HepG2 (cell line): ENCODE results near the gene CDYL2. TPM values are rescaled to one million over a fixed set of nuclear protein-coding genes. Genes with fewer than 3 reads are reported as not detected.

Source experiments
- ATAC-seq: fragments of 200-7000 bp; cut with Tn5 transposase; 3 replicates; pipeline ENCODE4 v1.9.1; 2020; ENCODE audit warnings: mild to moderate bottlenecking, moderate library complexity
- BruUV-seq: library from RNA; stranded (reverse); fragments of 400-500 nt; replicated peaks from 2 replicates; lab custom pipeline; 2021; lab: Mats Ljungman, UMichigan
- CTCF ChIA-PET: fragments of 300-600 bp; formaldehyde crosslinking; extraction: SDS; loops from one replicate; lab custom pipeline; 2021; ENCODE audit warnings: low total read pairs, inconsistent platforms, low intra/inter-chr PET ratio; lab: Yijun Ruan, JAX
- POLR2A ChIA-PET: fragments of 350-600 bp; sonication (Branson Sonifier 250); formaldehyde crosslinking; loops from one replicate; lab custom pipeline; 2020; ENCODE audit warnings: antibody characterized with exemption, inconsistent platforms; lab: Yijun Ruan, JAX
- DNase-seq: peaks from one replicate; pipeline ENCODE4 v3.0.0-alpha.2; 2015; ENCODE audit warnings: low spot score
- FAIRE-seq: peaks from 3 replicates; lab custom pipeline; 2011; peaks lifted over from hg19 to GRCh38; lab: Jason Lieb, UNC
- H2AFZ ChIP-seq: one replicate; pipeline ENCODE4 v1.6.1; 2011; ENCODE audit warnings: low read length, inconsistent platforms
- H3K27ac ChIP-seq: fragments of 300-600 bp; 3 replicates; pipeline ENCODE4 v1.8.0; 2011; ENCODE audit warnings: mixed run types, mild to moderate bottlenecking, mixed read lengths, low read length, inconsistent platforms; ENCODE audit not compliant: insufficient read depth; ENCODE audit errors: extremely low read length
- H3K27me3 ChIP-seq, 2 experiments: fragments of 200-600 bp in 1 of 2; 2 replicates in 1 of 2; 3 replicates in 1 of 2; pipeline versions ENCODE4 v1.6.0 to v1.8.0; 2011; ENCODE audit warnings: low read length in 2 of 2, mild to moderate bottlenecking in 2 of 2, moderate library complexity in 2 of 2, inconsistent platforms in 1 of 2; ENCODE audit not compliant: insufficient read depth in 2 of 2, control insufficient read depth in 1 of 2
- H3K36me3 ChIP-seq, 2 experiments: fragments of 200-600 bp in 1 of 2; replicated peaks in 1 of 2; 2 replicates in 1 of 2; 3 replicates in 1 of 2; pipeline versions ENCODE4 v1.5.1 to v1.8.0; 2011; ENCODE audit warnings: low read length in 2 of 2, inconsistent platforms in 1 of 2; ENCODE audit not compliant: insufficient read depth in 2 of 2, control insufficient read depth in 1 of 2
- H3K4me1 ChIP-seq: 2 replicates; pipeline ENCODE4 v1.5.1; 2012; ENCODE audit warnings: low read length, inconsistent platforms; ENCODE audit not compliant: insufficient read depth
- H3K4me2 ChIP-seq: 2 replicates; pipeline ENCODE4 v1.6.0; 2011; ENCODE audit warnings: low read depth, low read length, inconsistent platforms
- H3K4me3 ChIP-seq, 3 experiments: fragments of 200-600 bp in 1 of 3; sonication (generic), shearing (Covaris generic) in 1 of 3; replicated peaks in 1 of 3; 2 replicates each; pipeline ENCODE4 v1.5.1; 2011 to 2016; ENCODE audit warnings: low read length in 3 of 3, inconsistent platforms in 2 of 3, low read depth in 2 of 3, mild to moderate bottlenecking in 2 of 3, control low read depth in 1 of 3, mixed read lengths in 1 of 3; ENCODE audit not compliant: insufficient read depth in 1 of 3
- H3K79me2 ChIP-seq: one replicate; pipeline ENCODE4 v1.6.1; 2011; ENCODE audit warnings: low read length, inconsistent platforms; ENCODE audit not compliant: insufficient read depth
- H3K9ac ChIP-seq: 2 replicates; pipeline ENCODE4 v1.6.0; 2011; ENCODE audit warnings: mild to moderate bottlenecking, low read depth, low read length, inconsistent platforms; ENCODE audit not compliant: insufficient read depth
- H3K9me3 ChIP-seq: 2 replicates; pipeline ENCODE4 v1.5.1; 2012; ENCODE audit warnings: mild to moderate bottlenecking, low read length
- H4K20me1 ChIP-seq: 2 replicates; pipeline ENCODE4 v1.6.0; 2011; ENCODE audit warnings: inconsistent platforms, mild to moderate bottlenecking, low read length, moderate library complexity; ENCODE audit not compliant: insufficient read depth
- CCAR2 ChIP-seq: fragments of 200-400 bp; formaldehyde crosslinking; optimal IDR thresholded peaks from 2 replicates; pipeline ENCODE3; 2018; ENCODE audit warnings: low read depth, mild to moderate bottlenecking, low read length, moderate library complexity
- ISL2 ChIP-seq: sonication (generic); formaldehyde crosslinking; IDR thresholded peaks from 2 replicates; pipeline ENCODE4 v1.5.0; 2020; ENCODE audit warnings: missing genetic modification reagents
- NCOA1 ChIP-seq: sonication (generic); formaldehyde crosslinking; IDR thresholded peaks from 2 replicates; pipeline ENCODE4 v1.9.0; 2021; ENCODE audit warnings: missing genetic modification reagents
- SAP130 ChIP-seq: IDR thresholded peaks from 2 replicates; pipeline ENCODE4 v1.6.1; 2016; ENCODE audit warnings: low read depth
- SNAPC5 ChIP-seq: sonication (generic); formaldehyde crosslinking; IDR thresholded peaks from 2 replicates; pipeline ENCODE4 v1.8.1; 2023; ENCODE audit warnings: mild to moderate bottlenecking, missing genetic modification reagents, borderline replicate concordance
- TFDP2 ChIP-seq: sonication (generic); formaldehyde crosslinking; IDR thresholded peaks from 2 replicates; pipeline ENCODE4 v1.4.0; 2020; ENCODE audit warnings: missing genetic modification reagents
- THYN1 ChIP-seq: sonication (generic); formaldehyde crosslinking; IDR thresholded peaks from 2 replicates; pipeline ENCODE4 v1.8.1; 2023; ENCODE audit warnings: low read depth, mild to moderate bottlenecking, moderate library complexity, missing genetic modification reagents, borderline replicate concordance
- TRAFD1 ChIP-seq: sonication (generic); formaldehyde crosslinking; IDR thresholded peaks from 2 replicates; pipeline ENCODE4 v1.5.1; 2020; ENCODE audit warnings: missing genetic modification reagents, mild to moderate bottlenecking, borderline replicate concordance
- ZMAT3 ChIP-seq: sonication (generic); formaldehyde crosslinking; conservative IDR thresholded peaks from 2 replicates; pipeline ENCODE4 v1.7.0; 2021; ENCODE audit warnings: missing genetic modification reagents
- ZNF468 ChIP-seq: sonication (generic); formaldehyde crosslinking; IDR thresholded peaks from 2 replicates; pipeline ENCODE4 v1.8.0; 2022; ENCODE audit warnings: mild to moderate bottlenecking, moderate library complexity, missing genetic modification reagents
- ZNF543 ChIP-seq: sonication (generic); formaldehyde crosslinking; IDR thresholded peaks from 2 replicates; pipeline ENCODE4 v1.4.0; 2020; ENCODE audit warnings: mild to moderate bottlenecking, missing genetic modification reagents
- ZNF672 ChIP-seq: sonication (generic); formaldehyde crosslinking; IDR thresholded peaks from 2 replicates; pipeline ENCODE4 v1.8.1; 2022; ENCODE audit warnings: missing genetic modification reagents
- ZNF775 ChIP-seq: sonication (generic); formaldehyde crosslinking; IDR thresholded peaks from 2 replicates; pipeline ENCODE4 v1.4.0; 2020; ENCODE audit warnings: missing genetic modification reagents, mild to moderate bottlenecking, moderate library complexity, borderline replicate concordance
- WGBS: methylation state at CpG from one replicate; pipeline ENCODE4 v1.1.6; 2017; ENCODE audit warnings: low lambda C conversion rate; 5-methylcytosine and 5-hydroxymethylcytosine counted together
- in situ Hi-C: cut with HindIII; loops from 2 replicates; pipeline ENCODE4 v1.10.0; 2017; ENCODE audit warnings: low pct_unique_long_range_greater_than_20kb; ENCODE audit not compliant: extremely low pct_ligation_motif_present
- intact Hi-C: fragments of 100-400 bp; cut with micrococcal nuclease; formaldehyde crosslinking; loops from one replicate; pipeline ENCODE4 v1.10.0; 2022; ENCODE audit not compliant: unreplicated experiment
- polyA plus RNA-seq, 8 experiments: library from polyadenylated mRNA; depleted of rRNA in 3 of 8; stranded (reverse) in 7 of 8; unstranded in 1 of 8; fragments of >200 nt; fragmentation: Illumina TruSeq in 4 of 8; extraction: Trizol in 4 of 8; gene quantifications; 2 replicates each; pipeline versions ENCODE4 v1.2.1 to v1.2.3, GENCODE V29; 2011 to 2016; ENCODE audit warnings: low read depth in 4 of 8, missing spikeins in 1 of 8, mixed read lengths in 1 of 8; ENCODE audit not compliant: insufficient read depth in 1 of 8
- total RNA-seq, 5 experiments: library from RNA; depleted of rRNA; stranded (reverse); fragments of >200 nt; fragmentation: Illumina TruSeq; extraction: Trizol; gene quantifications; 2 replicates each; pipeline ENCODE4 v1.2.3, GENCODE V29; 2016; ENCODE audit warnings: low read depth in 1 of 5
- TF ChIP-seq, protein P1 (sequence below): sonication (generic); formaldehyde crosslinking; IDR thresholded peaks from 2 replicates; pipeline ENCODE4 v1.8.0; 2023; ENCODE audit warnings: mild to moderate bottlenecking, missing genetic modification reagents
- TF ChIP-seq, protein P2 (sequence below): sonication (generic); formaldehyde crosslinking; IDR thresholded peaks from 2 replicates; pipeline ENCODE4 v1.5.0; 2020; ENCODE audit warnings: mild to moderate bottlenecking, missing genetic modification reagents

Gene CDYL2
- total and polyA plus RNA-seq, 2 of the 13 experiments (the other 11 are each of a cell fraction or from before 2014, with no cell fraction given), result 0.07 to 0.35 TPM

DNA sequence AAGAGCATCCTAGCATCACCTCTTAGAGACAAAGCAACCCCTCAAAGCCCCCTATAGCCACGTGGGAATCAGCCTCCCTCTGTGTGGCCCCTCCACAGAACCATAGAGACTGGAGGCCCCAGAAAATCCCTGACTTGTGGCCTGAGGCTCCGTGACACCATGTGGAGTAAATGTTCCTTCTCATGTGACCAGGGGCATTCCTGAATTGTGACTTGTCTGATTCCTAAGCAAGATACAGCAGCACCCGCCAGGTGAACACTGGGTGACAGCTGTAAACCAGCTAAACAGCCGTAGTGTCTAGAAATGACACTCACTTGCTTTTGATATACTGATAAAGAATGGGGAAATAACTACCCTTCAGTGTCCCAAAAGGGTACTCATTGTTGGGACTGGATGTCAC, 184.6 kb downstream of the CDYL2 start:
- DNase-seq, result no peak
- H3K27ac ChIP-seq, result no peak overlapping the region
- no TSS peak for BruUV-seq

More for the DNA sequence above, 184.6 kb downstream of the CDYL2 start:
- no peak for FAIRE-seq
- intact Hi-C loops (no loop called here), in situ Hi-C loops (no loop called here)
- Histone ChIP-seq H3K9ac (no peak overlapping the region), H3K36me3 (no peaks in the 10 kb centered on the region), H4K20me1 (no peaks in the 10 kb centered on the region), H3K9me3 (no peaks in the 10 kb centered on the region), H3K4me3 (no peak overlapping the region), H2AFZ (no peak overlapping the region), H3K27me3 (no peaks in the 10 kb centered on the region), H3K4me1 (no peaks in the 10 kb centered on the region), H3K4me2 (no peak overlapping the region), H3K79me2 (no peaks in the 10 kb centered on the region)
- ChIA-PET POLR2A (no interaction called here), CTCF (no interaction called here)
- ATAC-seq, result no peak
- WGBS, result 12% methylated on average over 4 of the region's 4 CpGs
- TF ChIP-seq SAP130 (CRISPR knock-in tag) (no peak), ZMAT3 (CRISPR knock-in tag) (no peak), NCOA1 (no peak), ZNF672 (CRISPR knock-in tag) (no peak), TRAFD1 (CRISPR knock-in tag) (no peak), THYN1 (CRISPR knock-in tag) (no peak), SNAPC5 (CRISPR knock-in tag) (no peak), ISL2 (CRISPR knock-in tag) (no peak), TFDP2 (CRISPR knock-in tag) (no peak), ZNF468 (no peak), ZNF775 (CRISPR knock-in tag) (no peak), CCAR2 (no peak), ZNF543 (CRISPR knock-in tag) (no peak)
- TF ChIP-seq, protein P1, sequence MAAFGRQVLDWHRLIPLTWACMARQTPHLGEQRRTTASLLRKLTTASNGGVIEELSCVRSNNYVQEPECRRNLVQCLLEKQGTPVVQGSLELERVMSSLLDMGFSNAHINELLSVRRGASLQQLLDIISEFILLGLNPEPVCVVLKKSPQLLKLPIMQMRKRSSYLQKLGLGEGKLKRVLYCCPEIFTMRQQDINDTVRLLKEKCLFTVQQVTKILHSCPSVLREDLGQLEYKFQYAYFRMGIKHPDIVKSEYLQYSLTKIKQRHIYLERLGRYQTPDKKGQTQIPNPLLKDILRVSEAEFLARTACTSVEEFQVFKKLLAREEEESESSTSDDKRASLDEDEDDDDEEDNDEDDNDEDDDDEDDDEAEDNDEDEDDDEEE, result no peak
- TF ChIP-seq, protein P2, sequence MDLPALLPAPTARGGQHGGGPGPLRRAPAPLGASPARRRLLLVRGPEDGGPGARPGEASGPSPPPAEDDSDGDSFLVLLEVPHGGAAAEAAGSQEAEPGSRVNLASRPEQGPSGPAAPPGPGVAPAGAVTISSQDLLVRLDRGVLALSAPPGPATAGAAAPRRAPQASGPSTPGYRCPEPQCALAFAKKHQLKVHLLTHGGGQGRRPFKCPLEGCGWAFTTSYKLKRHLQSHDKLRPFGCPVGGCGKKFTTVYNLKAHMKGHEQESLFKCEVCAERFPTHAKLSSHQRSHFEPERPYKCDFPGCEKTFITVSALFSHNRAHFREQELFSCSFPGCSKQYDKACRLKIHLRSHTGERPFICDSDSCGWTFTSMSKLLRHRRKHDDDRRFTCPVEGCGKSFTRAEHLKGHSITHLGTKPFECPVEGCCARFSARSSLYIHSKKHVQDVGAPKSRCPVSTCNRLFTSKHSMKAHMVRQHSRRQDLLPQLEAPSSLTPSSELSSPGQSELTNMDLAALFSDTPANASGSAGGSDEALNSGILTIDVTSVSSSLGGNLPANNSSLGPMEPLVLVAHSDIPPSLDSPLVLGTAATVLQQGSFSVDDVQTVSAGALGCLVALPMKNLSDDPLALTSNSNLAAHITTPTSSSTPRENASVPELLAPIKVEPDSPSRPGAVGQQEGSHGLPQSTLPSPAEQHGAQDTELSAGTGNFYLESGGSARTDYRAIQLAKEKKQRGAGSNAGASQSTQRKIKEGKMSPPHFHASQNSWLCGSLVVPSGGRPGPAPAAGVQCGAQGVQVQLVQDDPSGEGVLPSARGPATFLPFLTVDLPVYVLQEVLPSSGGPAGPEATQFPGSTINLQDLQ (CRISPR knock-in tag), result no peak
- TF ChIP-seq, all 625 proteins: peak for 0
